Measurements from ENCODE around the gene SMARCB1. TPM values are rescaled to one million over a fixed set of nuclear protein-coding genes. Genes with fewer than 3 reads are reported as not detected.

SMARCB1 gene
- total and polyA plus RNA-seq, 12 donors: 26.8 to 73.1 (median 39.8) TPM

GRCh38 chr22:23777776-23778576 is 8.8 kb upstream of the SMARCB1 start:
- DNase-seq (peak; percentile 71 to 73), ATAC-seq (peak; percentile 41 to 72 (median 50))
- Histone ChIP-seq H3K27ac (peak overlapping the region in 1 of 10 donors; percentile 26), H3K9me3 (no peaks in the 10 kb centered on the region), H3K27me3 (peaks cover 0 to 8% (median 0%) of the 10 kb centered on the region in 7 donors), H3K36me3 (no peaks in the 10 kb centered on the region), H3K4me1 (peaks cover 0 to 36% (median 22%) of the 10 kb centered on the region in 9 donors), H3K4me3 (no peak overlapping the region)
- 72 to 74% methylated on average over 11 of the region's 11 CpGs for WGBS, 2 donors
- TF ChIP-seq CTCF (IDR thresholded peaks at IDR 0.05): no peak
- intact Hi-C loops (cut with DNase I): loop anchor here in 1 of 10 donors (5.0 kb wide), 1 partner anchor 64 kb away; no protein-coding TSS in a partner anchor

- no peak for TF ChIP-seq CTCF (IDR thresholded peaks at IDR 0.05)
- no peak overlapping the region for H3K4me3 ChIP-seq
- ATAC-seq (no peak), DNase-seq (no peak)
- no peak overlapping the region for H3K27ac ChIP-seq
- H3K9me3 ChIP-seq: no peaks in the 10 kb centered on the region
- peaks cover 0 to 30% (median 18%) of the 10 kb centered on the region in 9 donors for H3K4me1 ChIP-seq
- H3K27me3 ChIP-seq: peaks cover 0 to 3% (median 0%) of the 10 kb centered on the region in 7 donors
- 81 to 88% methylated on average over 3 of the region's 3 CpGs for WGBS, 2 donors
- H3K36me3 ChIP-seq: peaks cover 0 to 3% (median 0%) of the 10 kb centered on the region in 9 donors
- intact Hi-C loops (cut with DNase I): loop anchor here in 1 of 10 donors (5.0 kb wide), 1 partner anchor 64 kb away; no protein-coding TSS in a partner anchor
Measured at GRCh38 chr22:23778577-23778900, 8.2 kb upstream of the SMARCB1 start.

GRCh38 chr22:23779083-23779482 is 7.7 kb upstream of the SMARCB1 start:
- Histone ChIP-seq H3K9me3 (no peaks in the 10 kb centered on the region), H3K4me1 (peaks cover 0 to 24% (median 13%) of the 10 kb centered on the region in 9 donors), H3K36me3 (peaks cover 0 to 3% (median 0%) of the 10 kb centered on the region in 9 donors), H3K4me3 (no peak overlapping the region), H3K27me3 (no peaks in the 10 kb centered on the region), H3K27ac (no peak overlapping the region)
- DNase-seq: no peak
- TF ChIP-seq CTCF (IDR thresholded peaks at IDR 0.05): no peak
- ATAC-seq: no peak
- 92 to 93% methylated on average over 16 of the region's 16 CpGs for WGBS, 2 donors
- intact Hi-C loops (cut with DNase I): loop anchor here in 1 of 10 donors (5.0 kb wide), 1 partner anchor 63 kb away; no protein-coding TSS in a partner anchor

GRCh38 chr22:23779731-23780130 is 7.0 kb upstream of the SMARCB1 start:
- H3K9me3 ChIP-seq: no peaks in the 10 kb centered on the region
- intact Hi-C loops (cut with DNase I): loop anchor here in 1 of 10 donors (5.0 kb wide), 1 partner anchor 63 kb away; no protein-coding TSS in a partner anchor

More at GRCh38 chr22:23779731-23780130, 7.0 kb upstream of the SMARCB1 start:
- Histone ChIP-seq H3K4me1 (peaks cover 0 to 18% (median 7%) of the 10 kb centered on the region in 9 donors), H3K27me3 (no peaks in the 10 kb centered on the region), H3K4me3 (no peak overlapping the region), H3K36me3 (peaks cover 0 to 3% (median 0%) of the 10 kb centered on the region in 9 donors), H3K27ac (no peak overlapping the region)
- no peak for DNase-seq
- 91 to 94% methylated on average over 5 of the region's 5 CpGs for WGBS, 2 donors
- no peak for TF ChIP-seq CTCF (IDR thresholded peaks at IDR 0.05)
- ATAC-seq: no peak

All from heart right ventricle (tissue), 16 donors.